GM12878 (cell line): ENCODE data around the gene DEFB115. TPM values are rescaled to one million over a fixed set of nuclear protein-coding genes. Genes with fewer than 3 reads are reported as not detected.
"Not testable (repeated sequence)": the region's sequence is repeated elsewhere in the genome, so short reads cannot be mapped to it uniquely, and the experiment has no call there.

Experiments used
- ATAC-seq: fragments of 200-7000 bp; cut with Tn5 transposase; 3 replicates; pipeline ENCODE4 v1.9.1; 2020; ENCODE audit warnings: mild to moderate bottlenecking, moderate library complexity
- BruUV-seq: library from RNA; stranded (reverse); fragments of 400-500 nt; replicated peaks from 2 replicates; lab custom pipeline; 2021; lab: Mats Ljungman, UMichigan
- CTCF ChIA-PET: fragments of 300-600 bp; sonication (Branson Sonifier 250); formaldehyde crosslinking; extraction: SDS; loops from one replicate; lab custom pipeline; 2021; ENCODE audit warnings: inconsistent platforms; lab: Yijun Ruan, JAX
- POLR2A ChIA-PET: fragments of 350-600 bp; formaldehyde crosslinking; extraction: SDS; loops from one replicate; lab custom pipeline; 2021; ENCODE audit warnings: inconsistent platforms; lab: Charles Lee
- RAD21 ChIA-PET: fragments of 300-600 bp; sonication (Branson Sonifier 250); formaldehyde crosslinking; loops from one replicate; lab custom pipeline; 2023; ENCODE audit warnings: antibody characterized with exemption; ENCODE audit not compliant: unreplicated experiment; lab: Charles Lee
- SMC1A ChIA-PET: fragments of 300-600 bp; sonication (Branson Sonifier 250); formaldehyde crosslinking; loops from one replicate; lab custom pipeline; 2023; ENCODE audit not compliant: unreplicated experiment, uncharacterized antibody; lab: Charles Lee
- DNase-seq: peaks from one replicate; pipeline ENCODE4 v3.0.0-alpha.2; 2011; ENCODE audit warnings: low read depth, low spot score
- FAIRE-seq: peaks from 3 replicates; lab custom pipeline; 2011; peaks lifted over from hg19 to GRCh38; lab: Jason Lieb, UNC
- H2AFZ ChIP-seq: 2 replicates; pipeline ENCODE4 v1.6.0; 2011; ENCODE audit warnings: low read depth, low read length, control low read depth; ENCODE audit not compliant: control insufficient read depth
- H3K27ac ChIP-seq: 2 replicates; pipeline ENCODE4 v1.5.1; 2011; ENCODE audit warnings: control low read depth; ENCODE audit not compliant: control insufficient read depth, insufficient read depth
- H3K27me3 ChIP-seq, 2 experiments: replicated peaks in 1 of 2; 2 replicates each; pipeline versions ENCODE4 v1.6.0 to v1.6.1; 2011; ENCODE audit warnings: low read length in 1 of 2; ENCODE audit not compliant: control insufficient read depth in 2 of 2, insufficient read depth in 2 of 2
- H3K36me3 ChIP-seq, 2 experiments: 2 replicates each; pipeline ENCODE4 v1.5.1; 2011; ENCODE audit warnings: low read length in 1 of 2; ENCODE audit not compliant: control insufficient read depth in 2 of 2, insufficient read depth in 2 of 2
- H3K4me1 ChIP-seq: 2 replicates; pipeline ENCODE4 v1.6.1; 2011; ENCODE audit warnings: mild to moderate bottlenecking, low read length, moderate library complexity, mixed read lengths; ENCODE audit not compliant: control insufficient read depth, insufficient read depth
- H3K4me2 ChIP-seq: 2 replicates; pipeline ENCODE4 v1.6.0; 2011; ENCODE audit warnings: control low read depth; ENCODE audit not compliant: control insufficient read depth, insufficient read depth
- H3K4me3 ChIP-seq: fragments of 200-600 bp; sonication (generic); 2 replicates; pipeline ENCODE4 v1.5.1; 2016
- H3K79me2 ChIP-seq: 2 replicates; pipeline ENCODE4 v1.6.0; 2011; ENCODE audit warnings: low read length; ENCODE audit not compliant: control insufficient read depth, insufficient read depth
- H3K9ac ChIP-seq: 2 replicates; pipeline ENCODE4 v1.8.0; 2011; ENCODE audit warnings: low read length, control low read depth, mixed read lengths; ENCODE audit not compliant: control insufficient read depth, insufficient read depth
- H3K9me3 ChIP-seq: replicated peaks from 3 replicates; pipeline ENCODE4 v1.5.1; 2011; ENCODE audit warnings: mild to moderate bottlenecking, low read length; ENCODE audit not compliant: control insufficient read depth, insufficient read depth
- H4K20me1 ChIP-seq: 2 replicates; pipeline ENCODE4 v1.6.0; 2011; ENCODE audit not compliant: control insufficient read depth, insufficient read depth
- BACH1 ChIP-seq: fragments of 450-650 bp; IDR thresholded peaks from 2 replicates; pipeline ENCODE4 v1.6.1; 2017; ENCODE audit warnings: mild to moderate bottlenecking, borderline replicate concordance
- CUX1 ChIP-seq: IDR thresholded peaks from 2 replicates; pipeline ENCODE4 v1.6.1; 2012; ENCODE audit warnings: improper control_type of control experiment, low read depth, low read length; ENCODE audit not compliant: insufficient replicate concordance
- EP300 ChIP-seq, 2 experiments: fragments of 150-350 bp in 1 of 2; IDR thresholded peaks; 2 replicates each; pipeline ENCODE4 v1.6.1; 2011 to 2012; ENCODE audit warnings: low read depth in 2 of 2, low read length in 2 of 2, borderline replicate concordance in 1 of 2, improper control_type of control experiment in 1 of 2, inconsistent platforms in 1 of 2; ENCODE audit not compliant: control insufficient read depth in 1 of 2
- FOS ChIP-seq: IDR thresholded peaks from 3 replicates; pipeline ENCODE4 v1.6.1; 2011; ENCODE audit warnings: borderline replicate concordance; ENCODE audit not compliant: insufficient read length; ENCODE audit errors: extremely low read depth
- GATAD2B ChIP-seq: fragments of 450-650 bp; conservative IDR thresholded peaks from 2 replicates; pipeline ENCODE4 v1.6.1; 2017; ENCODE audit warnings: low read depth, mild to moderate bottlenecking, moderate library complexity
- HDAC2 ChIP-seq: fragments of 200-600 bp; sonication (generic); IDR thresholded peaks from 2 replicates; pipeline ENCODE4 v1.6.1; 2017
- IKZF2 ChIP-seq, 2 experiments: fragments of 450-650 bp; IDR thresholded peaks; 2 replicates each; pipeline ENCODE4 v1.6.1; 2017; ENCODE audit warnings: mild to moderate bottlenecking in 2 of 2, moderate library complexity in 2 of 2
- MTA2 ChIP-seq: fragments of 450-650 bp; IDR thresholded peaks from 2 replicates; pipeline ENCODE4 v1.6.1; 2016; ENCODE audit warnings: low read depth, mild to moderate bottlenecking, moderate library complexity
- PAX5 ChIP-seq: IDR thresholded peaks from 2 replicates; pipeline ENCODE4 v1.6.1; 2011; ENCODE audit warnings: low read depth, low read length, borderline replicate concordance
- POLR2AphosphoS5 ChIP-seq: IDR thresholded peaks from 2 replicates; pipeline ENCODE4 v1.6.1; 2011; ENCODE audit warnings: mild to moderate bottlenecking, low read length, inconsistent platforms
- SREBF1 ChIP-seq: IDR thresholded peaks from 2 replicates; pipeline ENCODE4 v1.6.1; 2012; ENCODE audit warnings: mild to moderate bottlenecking, low read length
- SRF ChIP-seq, 2 experiments: IDR thresholded peaks; 2 replicates each; pipeline ENCODE4 v1.6.1; 2011; ENCODE audit warnings: low read depth in 2 of 2, low read length in 2 of 2, mild to moderate bottlenecking in 1 of 2, moderate library complexity in 1 of 2
- WGBS: methylation state at CpG from one replicate; pipeline ENCODE4 v1.1.6; 2016; ENCODE audit warnings: low lambda C conversion rate; ENCODE audit not compliant: insufficient replicate concordance, insufficient coverage; ENCODE audit errors: missing lambda C conversion rate; 5-methylcytosine and 5-hydroxymethylcytosine counted together
- in situ Hi-C: fragments of 300-500 bp; cut with MboI; formaldehyde crosslinking; loops from 9 replicates; pipeline ENCODE4 v1.14.3; 2018; ENCODE audit warnings: mixed read lengths
- intact Hi-C: fragments of 100-400 bp; cut with micrococcal nuclease; formaldehyde crosslinking; loops from one replicate; pipeline ENCODE4 v1.14.2; 2022; ENCODE audit not compliant: unreplicated experiment
- polyA plus RNA-seq, 11 experiments: library from polyadenylated mRNA; depleted of rRNA in 4 of 11; unstranded in 6 of 11; stranded (reverse) in 5 of 11; fragments of >200 nt; fragmentation: Nextera tagmentation in 4 of 11; fragmentation: Illumina TruSeq in 1 of 11; extraction: Ambion mirVana in 4 of 11; extraction: Trizol in 1 of 11; gene quantifications; 1 replicate in 1 of 11; 2 replicates in 10 of 11; pipeline versions ENCODE4 v1.2.1 to v1.2.3, GENCODE V29; 2011 to 2016; ENCODE audit warnings: inconsistent platforms in 2 of 11, missing spikeins in 2 of 11, low read depth in 1 of 11
- total RNA-seq, 4 experiments: library from RNA; depleted of rRNA in 3 of 4; stranded (reverse); fragments of >200 nt in 3 of 4; fragmentation: Illumina TruSeq in 1 of 4; extraction: Trizol in 1 of 4; gene quantifications; 2 replicates each; pipeline versions ENCODE4 v1.2.1 to v1.2.3, GENCODE V29; 2013 to 2021

The DEFB115 gene
- total and polyA plus RNA-seq, 10 of the 15 experiments (the other 5 are each of a cell fraction or from before 2014, with no cell fraction given), result not detected

- TF ChIP-seq FOS, result no peak
- no peak for TF ChIP-seq EP300 (IDR thresholded peaks at IDR 0.05; ENCODE audit: borderline replicate concordance in 1 of 2, control insufficient read depth in 1 of 2, low read depth in 2 of 2, low read length in 2 of 2)
- no peak for TF ChIP-seq MTA2
- TF ChIP-seq GATAD2B, result no peak
- no peak for TF ChIP-seq IKZF2 (IDR thresholded peaks at IDR 0.05)
These were observed 20.7 kb downstream of the DEFB115 start (continued) for GRCh38 chr20:31278178-31278577.

GRCh38 chr20:31284964-31285363 is 27.5 kb downstream of the DEFB115 start:
- H3K9me3 ChIP-seq, H3K36me3 ChIP-seq, CTCF ChIA-PET, H3K4me1 ChIP-seq, H3K4me2 ChIP-seq, H3K27ac ChIP-seq, H3K79me2 ChIP-seq, intact Hi-C loops, FAIRE-seq, DNase-seq, BruUV-seq, ATAC-seq, in situ Hi-C loops, H2AFZ ChIP-seq, H3K9ac ChIP-seq, POLR2A ChIA-PET, H3K27me3 ChIP-seq, H3K4me3 ChIP-seq, SMC1A ChIA-PET, RAD21 ChIA-PET, H4K20me1 ChIP-seq: not testable (repeated sequence)
- 28% methylated on average over 7 of the region's 7 CpGs for WGBS

- H3K4me3 ChIP-seq, result no peak within 1 kb of the TSS
- TF ChIP-seq HDAC2, result no peak
- no peak for TF ChIP-seq SREBF1
- no peak for TF ChIP-seq PAX5
- no peak for TF ChIP-seq POLR2AphosphoS5
- TF ChIP-seq CUX1, result no peak
- no peak for TF ChIP-seq SRF (IDR thresholded peaks at IDR 0.05; ENCODE audit: low read depth in 2 of 2, low read length in 2 of 2)
- TF ChIP-seq BACH1, result no peak
These were observed 51.2 kb downstream of the DEFB115 start, which contains the start of gene DEFB116 for GRCh38 chr20:31308535-31309162. Gene DEFB116, minus strand, starts transcription at chr20:31308585. Its CDS starts 0 bp downstream, at chr20:31308585.

More at GRCh38 chr20:31308535-31309162, 51.2 kb downstream of the DEFB115 start, which contains the start of gene DEFB116:
- ATAC-seq (no peak), FAIRE-seq (no peak), DNase-seq (no peak)
- ChIA-PET POLR2A (no interaction called here), CTCF (no interaction called here), SMC1A (no interaction called here), RAD21 (no interaction called here)
- intact Hi-C loops, result no loop called here
- H3K4me2 ChIP-seq, result no peak within 1 kb of the TSS
- no peaks in the 10 kb centered on the region for H3K79me2 ChIP-seq
- no peaks in the 10 kb centered on the region for H3K9me3 ChIP-seq
- no peaks in the 10 kb centered on the region for H3K36me3 ChIP-seq
- H2AFZ ChIP-seq, result no peak within 1 kb of the TSS
- WGBS, result 12% methylated on average over 8 of the region's 8 CpGs
- BruUV-seq, result no TSS peak
- no peak within 1 kb of the TSS for H3K9ac ChIP-seq
- H3K27me3 ChIP-seq, result no peaks in the 10 kb centered on the region
- in situ Hi-C loops, result loop anchor here (25.0 kb wide), 1 partner anchor 1871 kb away; no protein-coding TSS in a partner anchor
- H3K4me1 ChIP-seq, result no peaks in the 10 kb centered on the region
- H4K20me1 ChIP-seq, result no peaks in the 10 kb centered on the region
- no peak within 1 kb of the TSS for H3K27ac ChIP-seq
